Thyroid gland (tissue), 4 donors: ENCODE results near the gene LYZL1.

Source experiments
- POLR2A ChIP-seq, 2 donors: fragments of 450-650 bp; IDR thresholded peaks; one replicate each; pipeline ENCODE4 v1.6.1; 2017; ENCODE audit warnings: antibody characterized with exemption in 2 of 2, mild to moderate bottlenecking in 2 of 2, moderate library complexity in 1 of 2
- TF ChIP-seq, protein P1 (sequence below), 6 experiments: fragments of 200-600 bp in 3 of 6; fragments of 450-650 bp in 3 of 6; sonication (generic) in 3 of 6; IDR thresholded peaks; one replicate each; pipeline ENCODE4 v1.5.1; 2016 to 2019; ENCODE audit warnings: antibody characterized with exemption in 6 of 6, mild to moderate bottlenecking in 2 of 6, inconsistent platforms in 1 of 6, moderate library complexity in 1 of 6

DNA sequence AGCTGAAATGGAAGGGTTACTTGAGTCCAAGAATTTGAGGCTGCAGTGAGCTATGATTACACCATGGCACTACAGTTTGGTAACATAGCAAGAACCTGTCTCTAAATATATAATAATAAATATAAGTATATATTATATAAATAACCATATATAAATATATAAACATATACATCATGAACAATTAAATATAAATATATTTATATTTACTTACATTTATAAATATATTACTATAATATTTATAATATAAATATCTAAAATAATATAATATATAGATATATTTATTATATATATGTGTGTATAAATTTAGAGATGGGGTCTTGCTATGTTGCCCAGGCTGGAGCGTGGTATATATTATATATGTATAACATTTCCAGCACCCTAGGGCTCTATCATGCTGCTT, 42.4 kb upstream of the LYZL1 start:
- TF ChIP-seq, protein P1, sequence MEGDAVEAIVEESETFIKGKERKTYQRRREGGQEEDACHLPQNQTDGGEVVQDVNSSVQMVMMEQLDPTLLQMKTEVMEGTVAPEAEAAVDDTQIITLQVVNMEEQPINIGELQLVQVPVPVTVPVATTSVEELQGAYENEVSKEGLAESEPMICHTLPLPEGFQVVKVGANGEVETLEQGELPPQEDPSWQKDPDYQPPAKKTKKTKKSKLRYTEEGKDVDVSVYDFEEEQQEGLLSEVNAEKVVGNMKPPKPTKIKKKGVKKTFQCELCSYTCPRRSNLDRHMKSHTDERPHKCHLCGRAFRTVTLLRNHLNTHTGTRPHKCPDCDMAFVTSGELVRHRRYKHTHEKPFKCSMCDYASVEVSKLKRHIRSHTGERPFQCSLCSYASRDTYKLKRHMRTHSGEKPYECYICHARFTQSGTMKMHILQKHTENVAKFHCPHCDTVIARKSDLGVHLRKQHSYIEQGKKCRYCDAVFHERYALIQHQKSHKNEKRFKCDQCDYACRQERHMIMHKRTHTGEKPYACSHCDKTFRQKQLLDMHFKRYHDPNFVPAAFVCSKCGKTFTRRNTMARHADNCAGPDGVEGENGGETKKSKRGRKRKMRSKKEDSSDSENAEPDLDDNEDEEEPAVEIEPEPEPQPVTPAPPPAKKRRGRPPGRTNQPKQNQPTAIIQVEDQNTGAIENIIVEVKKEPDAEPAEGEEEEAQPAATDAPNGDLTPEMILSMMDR (IDR thresholded peaks at IDR 0.05), result no peak
- TF ChIP-seq POLR2A (IDR thresholded peaks at IDR 0.05), result no peak
